ENCODE results near the gene DNAJA3.

DNA sequence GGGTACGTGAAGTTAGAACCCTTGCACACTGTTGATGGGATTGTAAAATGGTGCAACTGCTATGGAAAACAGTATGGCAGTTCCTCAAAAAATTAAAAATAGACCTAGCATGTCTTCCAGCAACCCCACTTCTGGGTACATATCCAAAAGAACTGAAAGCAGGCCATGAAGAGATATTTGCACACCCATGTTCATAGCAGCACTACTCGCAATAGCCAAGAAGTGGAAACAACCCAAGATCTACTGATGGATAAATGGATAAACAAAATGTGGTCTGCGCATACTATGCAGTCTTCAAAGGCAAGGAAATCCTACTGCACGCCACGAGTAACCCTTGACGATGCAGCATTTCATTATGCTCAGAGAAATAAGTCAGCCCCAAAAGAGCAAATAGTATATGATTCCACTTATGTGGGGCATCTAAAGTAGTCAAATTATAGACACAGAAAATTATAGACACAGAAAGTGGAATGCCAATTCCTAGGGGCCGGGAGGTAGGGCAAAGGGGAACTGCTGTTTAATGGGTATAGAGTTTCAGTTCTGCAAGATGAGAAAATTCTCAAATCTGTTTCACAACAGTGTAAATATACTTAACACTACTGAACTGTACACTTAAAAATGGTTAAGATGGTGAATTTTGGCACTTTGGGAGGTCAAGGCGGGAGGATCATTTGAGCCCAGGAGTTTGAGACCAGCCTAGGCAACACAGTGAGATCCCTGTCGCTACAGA, 26.5 kb upstream of the DNAJA3 start:
- TF ChIP-seq, protein P1, sequence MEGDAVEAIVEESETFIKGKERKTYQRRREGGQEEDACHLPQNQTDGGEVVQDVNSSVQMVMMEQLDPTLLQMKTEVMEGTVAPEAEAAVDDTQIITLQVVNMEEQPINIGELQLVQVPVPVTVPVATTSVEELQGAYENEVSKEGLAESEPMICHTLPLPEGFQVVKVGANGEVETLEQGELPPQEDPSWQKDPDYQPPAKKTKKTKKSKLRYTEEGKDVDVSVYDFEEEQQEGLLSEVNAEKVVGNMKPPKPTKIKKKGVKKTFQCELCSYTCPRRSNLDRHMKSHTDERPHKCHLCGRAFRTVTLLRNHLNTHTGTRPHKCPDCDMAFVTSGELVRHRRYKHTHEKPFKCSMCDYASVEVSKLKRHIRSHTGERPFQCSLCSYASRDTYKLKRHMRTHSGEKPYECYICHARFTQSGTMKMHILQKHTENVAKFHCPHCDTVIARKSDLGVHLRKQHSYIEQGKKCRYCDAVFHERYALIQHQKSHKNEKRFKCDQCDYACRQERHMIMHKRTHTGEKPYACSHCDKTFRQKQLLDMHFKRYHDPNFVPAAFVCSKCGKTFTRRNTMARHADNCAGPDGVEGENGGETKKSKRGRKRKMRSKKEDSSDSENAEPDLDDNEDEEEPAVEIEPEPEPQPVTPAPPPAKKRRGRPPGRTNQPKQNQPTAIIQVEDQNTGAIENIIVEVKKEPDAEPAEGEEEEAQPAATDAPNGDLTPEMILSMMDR (IDR thresholded peaks at IDR 0.05; ENCODE audit: low read depth, low read length): no peak
- TF ChIP-seq EZH2phosphoT487 (IDR thresholded peaks at IDR 0.05; ENCODE audit: low read depth): no peak
